Peyer's patch (tissue), 4 donors: ENCODE data around the gene MAN1B1. TPM values are rescaled to one million over a fixed set of nuclear protein-coding genes. Genes with fewer than 3 reads are reported as not detected.

Experiments used
- DNase-seq, 3 donors: peaks; one replicate each; pipeline ENCODE4 v3.0.0-alpha.2; 2017 to 2019
- H3K27ac ChIP-seq, 4 donors: fragments of 200-600 bp; sonication (generic); one replicate each; pipeline ENCODE4 v1.5.1; 2016 to 2019
- H3K27me3 ChIP-seq, 2 donors: fragments of 200-600 bp; sonication (generic); one replicate each; pipeline ENCODE4 v1.5.1; 2019
- H3K36me3 ChIP-seq, 3 donors: fragments of 200-600 bp; sonication (generic); one replicate each; pipeline ENCODE4 v1.5.1; 2016 to 2019
- H3K4me1 ChIP-seq, 4 donors: fragments of 200-600 bp; sonication (generic); one replicate each; pipeline ENCODE4 v1.5.1; 2016 to 2019
- H3K4me3 ChIP-seq, 4 donors: fragments of 200-600 bp; sonication (generic); 1 replicate in 3 of 4; 2 replicates in 1 of 4; pipeline ENCODE4 v1.5.1; 2016 to 2019; ENCODE audit warnings: mild to moderate bottlenecking in 1 of 4
- H3K9me3 ChIP-seq, 4 donors: fragments of 200-600 bp; sonication (generic); one replicate each; pipeline ENCODE4 v1.5.1; 2016 to 2019; ENCODE audit warnings: mild to moderate bottlenecking in 1 of 4
- POLR2A ChIP-seq, 2 donors: fragments of 450-650 bp; IDR thresholded peaks; one replicate each; pipeline ENCODE4 v1.5.1; 2017; ENCODE audit warnings: antibody characterized with exemption in 2 of 2, mild to moderate bottlenecking in 2 of 2, moderate library complexity in 2 of 2
- total RNA-seq, 4 donors: library from RNA; depleted of rRNA; stranded (reverse); fragments of >200 nt; gene quantifications; one replicate each; pipeline ENCODE4 v1.1.0, GENCODE V29; 2016
- TF ChIP-seq, protein P1 (sequence below), 6 experiments: fragments of 450-650 bp in 4 of 6; fragments of 200-600 bp in 2 of 6; sonication (generic) in 1 of 6; IDR thresholded peaks; one replicate each; pipeline ENCODE4 v1.5.1; 2017 to 2019; ENCODE audit warnings: antibody characterized with exemption in 6 of 6, mild to moderate bottlenecking in 3 of 6, moderate library complexity in 1 of 6

MAN1B1 gene
- total RNA-seq, 4 donors from 2014 or later: 42.7 to 74.7 (median 61.0) TPM

DNA sequence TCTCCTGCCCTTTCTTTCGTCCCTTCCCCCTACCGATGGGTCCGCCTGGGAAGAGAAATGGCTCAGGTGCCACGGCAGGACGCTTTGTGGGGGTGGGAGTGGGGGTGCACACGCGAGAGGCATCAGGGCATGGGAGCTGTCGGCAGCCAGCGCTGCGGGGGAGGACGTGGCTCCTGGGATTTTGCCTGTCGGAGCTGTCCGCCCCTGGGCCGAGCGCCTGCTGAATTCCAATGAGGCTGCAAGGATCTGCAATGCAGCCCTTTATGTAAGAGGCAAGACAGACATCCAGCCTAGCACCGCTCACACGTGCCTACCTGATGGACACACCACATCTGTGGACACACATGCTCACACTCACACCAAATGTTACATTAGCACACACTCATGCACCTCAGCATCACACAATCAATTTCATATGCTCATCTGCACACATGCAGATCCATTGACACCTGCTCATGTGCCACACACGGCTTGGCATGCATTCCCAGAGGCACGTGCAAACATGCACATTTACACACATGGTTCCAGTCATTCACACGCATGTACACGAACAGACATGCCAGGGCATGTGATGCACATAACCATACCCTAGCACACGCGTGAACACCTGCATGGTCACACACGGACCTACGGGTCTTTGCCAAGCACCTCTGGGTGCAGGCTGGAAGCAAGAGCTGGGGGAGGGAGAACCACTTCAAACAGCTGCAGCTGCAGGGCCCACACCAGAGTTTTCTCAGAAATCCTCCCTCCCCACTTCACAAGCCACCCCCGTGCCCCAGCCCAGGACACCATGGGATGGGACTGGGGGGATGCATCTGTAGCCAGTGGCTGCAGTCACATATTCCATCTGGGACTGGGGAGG is 53.6 kb downstream of the MAN1B1 start:
- DNase-seq: no peak
- Histone ChIP-seq H3K9me3 (no peaks in the 10 kb centered on the region), H3K4me3 (no peak overlapping the region), H3K27me3 (peaks cover 0 to 24% of the 10 kb centered on the region in 2 donors), H3K36me3 (no peaks in the 10 kb centered on the region), H3K4me1 (peaks cover 0 to 8% (median 3%) of the 10 kb centered on the region in 4 donors), H3K27ac (no peak overlapping the region)
- TF ChIP-seq POLR2A (IDR thresholded peaks at IDR 0.05): no peak

DNA sequence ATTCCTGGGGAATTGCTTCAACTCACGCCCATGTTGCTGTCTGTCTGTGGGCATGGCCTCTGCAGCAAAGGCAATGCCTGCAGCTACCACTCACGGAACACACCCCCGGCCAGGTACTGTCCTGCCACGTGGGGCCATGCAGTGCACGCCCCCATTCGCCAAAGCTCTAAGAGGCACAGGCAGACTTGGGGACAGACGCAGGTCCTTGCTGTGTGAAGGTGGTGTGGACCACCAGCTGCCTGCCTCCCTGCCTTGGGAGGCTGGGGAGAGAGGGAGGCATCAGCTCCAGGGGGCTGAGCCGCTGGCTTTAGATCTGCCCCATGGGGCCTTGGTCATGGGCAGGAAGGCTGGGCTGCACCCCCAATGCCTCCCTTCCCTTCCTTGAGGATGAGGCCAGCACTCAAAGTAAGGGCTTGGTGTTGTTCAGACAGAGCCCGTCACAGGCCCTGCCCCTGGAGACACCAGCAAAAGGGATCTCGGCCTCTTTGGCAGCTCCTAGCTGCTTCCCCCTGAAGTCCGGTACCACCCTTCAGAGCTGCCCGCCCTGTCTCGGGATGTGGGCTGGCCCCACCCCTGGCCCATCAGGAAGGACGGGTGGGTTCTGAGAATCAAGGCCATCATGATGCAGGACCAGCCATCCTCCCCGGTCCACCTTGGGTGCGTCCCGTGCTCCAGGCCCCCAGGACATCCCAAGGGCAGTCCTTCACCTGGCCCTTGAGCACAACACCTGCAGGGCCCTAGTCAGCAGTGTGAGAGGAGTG is 54.4 kb downstream of the MAN1B1 start:
- Histone ChIP-seq H3K27ac (no peak overlapping the region), H3K27me3 (peaks cover 0 to 24% of the 10 kb centered on the region in 2 donors), H3K36me3 (no peaks in the 10 kb centered on the region), H3K4me1 (peaks cover 0 to 6% (median 3%) of the 10 kb centered on the region in 4 donors), H3K4me3 (no peak overlapping the region), H3K9me3 (no peaks in the 10 kb centered on the region)
- DNase-seq: no peak
- TF ChIP-seq, protein P1, sequence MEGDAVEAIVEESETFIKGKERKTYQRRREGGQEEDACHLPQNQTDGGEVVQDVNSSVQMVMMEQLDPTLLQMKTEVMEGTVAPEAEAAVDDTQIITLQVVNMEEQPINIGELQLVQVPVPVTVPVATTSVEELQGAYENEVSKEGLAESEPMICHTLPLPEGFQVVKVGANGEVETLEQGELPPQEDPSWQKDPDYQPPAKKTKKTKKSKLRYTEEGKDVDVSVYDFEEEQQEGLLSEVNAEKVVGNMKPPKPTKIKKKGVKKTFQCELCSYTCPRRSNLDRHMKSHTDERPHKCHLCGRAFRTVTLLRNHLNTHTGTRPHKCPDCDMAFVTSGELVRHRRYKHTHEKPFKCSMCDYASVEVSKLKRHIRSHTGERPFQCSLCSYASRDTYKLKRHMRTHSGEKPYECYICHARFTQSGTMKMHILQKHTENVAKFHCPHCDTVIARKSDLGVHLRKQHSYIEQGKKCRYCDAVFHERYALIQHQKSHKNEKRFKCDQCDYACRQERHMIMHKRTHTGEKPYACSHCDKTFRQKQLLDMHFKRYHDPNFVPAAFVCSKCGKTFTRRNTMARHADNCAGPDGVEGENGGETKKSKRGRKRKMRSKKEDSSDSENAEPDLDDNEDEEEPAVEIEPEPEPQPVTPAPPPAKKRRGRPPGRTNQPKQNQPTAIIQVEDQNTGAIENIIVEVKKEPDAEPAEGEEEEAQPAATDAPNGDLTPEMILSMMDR (IDR thresholded peaks at IDR 0.05): no peak
- TF ChIP-seq POLR2A (IDR thresholded peaks at IDR 0.05): no peak

DNA sequence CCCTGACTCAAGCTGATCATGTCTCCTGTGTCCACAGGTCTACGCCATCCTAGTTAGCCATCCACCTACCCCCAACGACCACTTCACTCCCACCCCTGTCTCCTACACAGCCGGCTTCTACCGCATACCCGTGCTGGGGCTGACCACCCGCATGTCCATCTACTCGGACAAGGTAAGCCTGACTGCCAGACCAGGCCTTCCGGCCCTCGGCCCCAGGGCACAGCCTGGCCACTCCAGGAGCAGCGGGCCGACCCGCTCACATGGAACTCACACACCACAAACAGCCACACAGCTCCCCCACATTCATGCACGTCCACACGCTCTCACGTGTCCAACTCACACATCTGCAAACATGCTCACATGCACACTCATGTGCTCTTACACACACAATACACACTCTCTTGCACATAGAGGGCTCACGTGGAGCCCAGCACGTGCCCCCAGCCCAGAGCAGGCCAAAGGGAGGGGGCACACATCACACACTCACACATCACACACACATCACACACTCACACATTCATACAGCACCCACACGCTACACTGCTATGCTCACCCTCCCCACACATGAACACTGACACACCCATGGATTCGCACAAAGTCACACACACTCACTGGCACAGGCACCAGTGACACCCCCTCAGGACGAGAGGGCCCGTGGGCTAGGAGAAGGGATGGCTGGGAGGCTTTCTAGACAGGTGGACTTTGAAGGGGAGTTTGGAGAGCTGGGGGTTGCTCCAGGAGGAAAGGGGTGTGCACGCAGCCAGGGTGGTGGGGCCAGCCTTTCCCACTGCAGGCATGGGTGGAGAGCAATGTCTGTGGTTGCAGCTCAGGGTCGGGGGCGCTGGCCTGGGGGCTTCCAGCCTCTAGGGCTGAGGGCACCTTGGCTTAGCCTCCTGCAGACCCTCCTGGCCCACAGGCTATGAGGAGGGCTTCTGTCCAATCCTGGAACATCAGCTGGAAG is 55.5 kb downstream of the MAN1B1 start:
- no peak overlapping the region for H3K4me3 ChIP-seq
- H3K27me3 ChIP-seq: peaks cover 0 to 22% of the 10 kb centered on the region in 2 donors
- H3K27ac ChIP-seq: no peak overlapping the region
- no peaks in the 10 kb centered on the region for H3K36me3 ChIP-seq
- DNase-seq: no peak
- TF ChIP-seq POLR2A (IDR thresholded peaks at IDR 0.05): no peak
- TF ChIP-seq, protein P1 (IDR thresholded peaks at IDR 0.05): no peak
- H3K4me1 ChIP-seq: peaks cover 0 to 5% (median 3%) of the 10 kb centered on the region in 4 donors
- no peaks in the 10 kb centered on the region for H3K9me3 ChIP-seq

DNA sequence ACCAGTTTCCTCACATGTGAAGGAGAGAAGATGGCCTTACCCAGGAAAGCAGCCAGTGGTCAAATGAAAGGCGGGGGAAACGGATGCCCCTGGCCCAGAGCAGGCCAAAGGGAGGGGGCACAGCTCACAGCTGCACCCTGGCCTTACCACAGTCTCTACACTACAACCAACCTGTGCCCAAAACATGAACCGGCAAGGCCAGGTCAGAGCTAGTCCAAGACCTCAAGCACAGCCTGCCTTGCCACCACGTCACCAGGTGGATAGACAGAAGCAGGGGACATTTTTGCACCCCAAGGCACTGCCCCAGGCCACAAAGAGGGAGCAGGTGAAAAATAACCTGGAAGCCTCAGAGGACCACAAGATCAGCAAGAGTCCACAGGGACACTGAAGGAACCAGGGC is 56.7 kb downstream of the MAN1B1 start:
- H3K9me3 ChIP-seq: no peaks in the 10 kb centered on the region
- DNase-seq: no peak
- H3K4me3 ChIP-seq: no peak overlapping the region
- peaks cover 0 to 5% (median 3%) of the 10 kb centered on the region in 4 donors for H3K4me1 ChIP-seq
- no peak overlapping the region for H3K27ac ChIP-seq
- peaks cover 0 to 11% of the 10 kb centered on the region in 2 donors for H3K27me3 ChIP-seq
- H3K36me3 ChIP-seq: no peaks in the 10 kb centered on the region
- TF ChIP-seq, protein P1 (IDR thresholded peaks at IDR 0.05): no peak
- TF ChIP-seq POLR2A (IDR thresholded peaks at IDR 0.05): no peak

DNA sequence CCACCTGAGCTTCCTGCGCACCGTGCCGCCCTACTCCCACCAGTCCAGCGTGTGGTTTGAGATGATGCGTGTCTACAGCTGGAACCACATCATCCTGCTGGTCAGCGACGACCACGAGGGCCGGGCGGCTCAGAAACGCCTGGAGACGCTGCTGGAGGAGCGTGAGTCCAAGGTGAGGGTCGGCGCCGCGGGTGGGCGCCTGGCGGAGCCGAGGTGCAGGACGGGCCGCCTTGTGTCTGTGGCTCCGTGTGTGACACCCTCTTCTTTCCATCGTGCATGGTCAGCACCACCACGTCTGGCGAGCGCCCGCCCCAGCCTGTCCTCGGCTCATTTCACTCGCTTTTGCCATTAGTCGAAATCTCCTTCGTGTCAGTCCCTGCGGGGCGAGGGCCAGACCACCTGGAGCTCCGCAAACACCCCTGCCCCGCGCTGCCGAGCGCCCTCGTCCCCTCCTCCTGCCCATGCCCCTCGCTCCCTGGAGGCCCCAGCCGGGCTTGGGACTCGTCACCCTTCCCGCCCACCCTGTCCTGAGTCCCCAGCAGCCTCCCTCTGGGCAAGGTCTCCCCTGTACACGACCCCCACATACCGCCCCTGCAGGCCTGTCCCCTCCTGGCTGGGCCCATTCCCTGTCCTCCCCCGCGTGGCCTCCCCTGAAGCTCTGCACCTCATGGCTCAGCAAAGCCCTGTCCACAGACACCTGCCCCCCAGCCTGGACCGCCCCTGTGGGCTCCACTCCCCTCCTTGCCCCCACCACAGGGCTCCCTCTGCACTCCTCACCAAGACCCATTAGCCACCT is 59.1 kb downstream of the MAN1B1 start:
- no peaks in the 10 kb centered on the region for H3K36me3 ChIP-seq
- H3K9me3 ChIP-seq: no peaks in the 10 kb centered on the region
- no peaks in the 10 kb centered on the region for H3K4me1 ChIP-seq
- DNase-seq: no peak
- H3K27me3 ChIP-seq: peaks cover 0 to 3% of the 10 kb centered on the region in 2 donors
- no peak overlapping the region for H3K27ac ChIP-seq
- no peak for TF ChIP-seq POLR2A (IDR thresholded peaks at IDR 0.05)
- TF ChIP-seq, protein P1 (IDR thresholded peaks at IDR 0.05): no peak
- H3K4me3 ChIP-seq: no peak overlapping the region
